Renal cortical epithelial cell (primary cell): ENCODE data around the gene TBC1D9. TPM values are rescaled to one million over a fixed set of nuclear protein-coding genes. Genes with fewer than 3 reads are reported as not detected.
A peak's percentile ranks its signal among the peaks of the same experiment; 100 is the strongest.

ENCODE experiments used
- DNase-seq: peaks from one replicate; pipeline ENCODE4 v3.0.0-alpha.2; 2011; ENCODE audit warnings: low read depth
- total RNA-seq: library from RNA; depleted of rRNA; stranded (reverse); fragments of >200 nt; gene quantifications from 2 replicates; pipeline ENCODE4 v1.2.3, GENCODE V29; 2014

TBC1D9 gene
- total RNA-seq, 1 donor from 2014 or later: 70.1 TPM

DNA sequence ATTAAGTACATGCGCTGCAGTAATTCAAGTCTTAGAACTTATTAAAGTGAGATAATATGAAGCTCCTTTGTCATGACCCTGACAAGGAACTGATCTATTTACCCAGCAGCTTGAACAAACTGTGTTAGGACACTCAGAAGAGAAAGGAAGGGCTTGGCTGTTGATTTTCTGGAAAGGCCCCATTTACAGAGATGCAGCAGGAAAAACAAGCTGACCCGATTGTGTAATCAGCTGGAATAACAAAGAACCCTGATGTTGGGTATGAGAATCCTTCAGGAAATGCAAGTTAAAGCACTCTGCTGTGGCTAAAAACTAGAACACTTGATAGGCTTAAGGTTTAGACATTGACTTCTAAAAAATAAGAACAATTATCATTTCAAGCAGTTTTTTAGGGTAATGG is 64.8 kb downstream of the TBC1D9 start:
- peak; percentile 77 for DNase-seq

DNA sequence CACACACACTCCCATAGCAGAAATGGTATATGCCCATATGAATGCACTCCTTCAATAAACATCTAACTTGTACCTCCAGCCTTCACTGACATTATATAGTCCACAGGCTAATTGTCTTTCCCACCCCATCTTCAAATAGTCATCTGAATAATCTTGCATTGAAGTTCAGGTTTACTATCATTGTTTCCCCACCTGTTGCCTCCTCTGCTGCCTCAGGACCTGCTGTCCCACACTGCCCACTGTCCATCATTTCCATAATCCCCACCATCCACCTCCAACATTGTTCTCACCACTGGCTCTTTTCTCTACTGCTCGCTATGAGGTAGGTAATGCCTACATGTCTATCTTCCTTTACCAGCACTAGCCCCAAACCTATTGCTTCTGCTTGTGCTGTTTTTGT is 66.1 kb downstream of the TBC1D9 start:
- no peak for DNase-seq

DNA sequence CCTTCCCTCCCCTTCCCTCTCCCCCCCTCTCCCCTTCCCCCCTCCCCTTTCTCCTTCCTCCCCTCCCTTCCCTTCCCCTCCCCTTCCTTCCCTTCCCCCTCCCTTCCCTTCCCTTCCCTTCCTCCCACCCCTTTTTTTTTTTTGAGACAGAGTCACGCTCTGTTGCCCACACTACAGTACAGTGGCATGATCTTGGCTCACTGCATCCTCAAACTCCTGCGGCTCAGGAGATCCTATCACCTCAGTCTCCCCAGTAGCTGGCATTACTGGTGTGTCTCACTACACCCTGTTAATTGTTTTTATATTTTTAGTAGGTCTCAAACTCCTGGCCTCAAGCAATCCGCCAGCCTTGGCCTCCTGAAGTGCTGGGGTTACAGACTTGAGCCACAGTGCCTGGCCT is 66.6 kb downstream of the TBC1D9 start:
- DNase-seq: peak; percentile 51

GRCh38 chr4:140688711-140689598 is 67.2 kb downstream of the TBC1D9 start:
- DNase-seq: peak; percentile 42

GRCh38 chr4:140686796-140687195 is 69.4 kb downstream of the TBC1D9 start:
- DNase-seq: no peak

GRCh38 chr4:140684314-140684713 is 71.9 kb downstream of the TBC1D9 start:
- no peak for DNase-seq

DNA sequence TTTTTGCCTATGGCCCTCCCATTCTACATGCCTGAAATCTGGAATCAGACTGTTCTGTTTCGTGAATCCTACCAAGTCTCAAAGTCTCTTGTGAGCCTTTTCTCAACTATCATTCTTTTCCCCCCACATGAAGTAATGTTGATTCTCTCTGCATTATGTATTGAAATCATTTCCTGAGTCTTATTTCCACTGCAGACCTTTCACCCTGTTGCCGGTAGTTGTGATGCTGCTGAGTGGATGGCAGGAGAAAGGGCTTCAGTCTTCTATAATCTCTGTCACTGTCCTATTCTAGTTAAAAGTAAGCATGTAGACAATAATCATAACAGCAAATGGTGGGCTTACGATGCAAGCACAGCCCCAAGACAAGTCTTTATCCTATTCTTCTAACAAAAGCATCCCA is 75.0 kb downstream of the TBC1D9 start:
- no peak for DNase-seq

DNA sequence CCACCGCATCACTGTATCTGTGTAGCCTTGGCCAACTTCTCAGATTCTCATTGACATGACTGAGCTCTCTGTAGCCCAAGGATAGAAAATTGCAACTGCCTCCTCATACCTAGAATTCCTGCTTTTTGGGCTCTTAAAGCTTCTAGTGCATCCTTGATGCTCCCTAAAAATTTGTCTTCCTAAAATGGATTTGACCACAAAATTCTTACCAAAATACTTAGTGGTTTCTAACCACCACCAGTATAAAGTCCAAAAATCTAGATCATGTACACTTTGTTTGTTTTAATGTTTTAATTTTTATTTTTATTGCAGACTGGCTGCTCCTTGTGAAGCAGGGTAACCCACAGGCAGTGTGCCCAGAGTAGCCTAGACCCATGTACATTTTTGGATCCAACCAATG is 75.5 kb downstream of the TBC1D9 start:
- no peak for DNase-seq

DNA sequence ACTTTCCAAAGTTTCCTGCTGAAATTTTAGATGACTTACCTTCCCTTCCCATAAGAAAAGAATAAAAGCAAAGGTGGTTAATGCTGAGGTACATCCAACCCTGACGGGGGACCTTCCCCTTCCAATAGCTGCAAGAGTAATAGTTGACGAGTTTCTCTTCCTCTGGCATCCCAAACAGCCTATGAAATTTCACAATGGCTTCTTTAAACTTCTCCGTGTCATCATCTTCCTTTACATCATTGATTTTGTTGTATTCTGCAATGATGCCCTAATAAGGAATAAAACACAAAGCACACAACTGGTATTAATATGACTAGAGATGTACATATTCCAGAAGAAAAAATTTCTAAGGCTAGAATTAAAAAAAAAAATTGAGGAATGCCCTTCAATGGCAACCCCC is 76.6 kb downstream of the TBC1D9 start:
- no peak for DNase-seq

GRCh38 chr4:140675599-140676231 is 80.5 kb downstream of the TBC1D9 start:
- peak; percentile 69 for DNase-seq

GRCh38 chr4:140673729-140674128 is 82.5 kb downstream of the TBC1D9 start:
- DNase-seq: no peak

- DNase-seq: no peak
Observed at GRCh38 chr4:140672416-140672815, 83.8 kb downstream of the TBC1D9 start.

DNA sequence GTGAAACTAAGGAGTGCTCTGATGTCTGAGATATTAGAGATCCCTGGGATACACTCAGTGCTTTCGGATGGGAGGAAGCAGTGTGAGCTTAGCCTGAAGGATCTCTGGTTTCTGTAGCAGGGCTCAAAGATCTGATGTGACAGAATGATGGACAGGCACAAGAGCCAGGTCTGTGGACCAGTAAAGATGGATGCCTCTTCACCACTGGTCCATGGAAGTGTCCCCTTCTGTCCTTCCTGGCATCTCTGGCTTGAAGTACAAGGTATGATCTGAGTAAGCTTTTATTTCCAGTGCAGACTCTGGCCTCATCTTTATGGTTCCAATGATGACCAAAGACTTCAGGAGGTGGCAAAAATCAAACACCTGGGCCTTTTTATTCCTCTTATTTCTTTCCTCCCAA is 88.1 kb downstream of the TBC1D9 start:
- DNase-seq: no peak

DNA sequence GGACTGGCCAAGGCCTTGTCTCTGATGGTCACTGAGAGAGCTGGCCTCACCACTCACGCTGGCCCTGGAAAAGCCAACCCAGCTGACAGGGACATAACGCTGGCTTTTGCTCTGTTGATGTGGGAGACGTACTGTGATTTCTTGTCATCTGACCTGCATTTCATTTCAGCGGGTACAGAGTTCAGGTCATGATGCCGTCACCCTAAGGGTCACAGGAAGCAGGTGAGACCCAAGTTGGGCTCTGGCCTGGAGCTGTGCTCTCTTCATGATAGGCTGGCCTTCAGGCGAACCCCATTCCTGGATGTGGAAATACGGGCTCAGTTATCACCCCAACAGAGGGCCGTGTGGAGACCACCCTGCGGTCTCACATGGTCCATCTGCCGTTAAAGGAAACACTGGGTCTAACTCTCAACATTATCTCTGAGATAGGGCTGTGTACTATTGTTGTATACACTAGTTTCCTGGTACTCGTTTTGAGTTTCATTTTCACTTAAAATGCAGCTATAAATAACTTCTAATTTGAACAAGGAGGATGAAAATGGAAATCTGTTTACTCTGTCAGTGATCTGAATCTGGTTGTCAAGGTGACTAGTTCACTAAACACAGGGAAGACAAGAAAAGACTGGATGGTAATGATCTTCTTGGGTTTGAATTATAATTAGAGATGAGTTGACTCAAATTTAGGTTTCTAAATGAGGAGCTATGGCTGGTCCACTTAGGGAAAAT is 89.1 kb downstream of the TBC1D9 start:
- peak; percentile 21 for DNase-seq

GRCh38 chr4:140662082-140662869 is 93.9 kb downstream of the TBC1D9 start:
- DNase-seq: peak; percentile 82

DNA sequence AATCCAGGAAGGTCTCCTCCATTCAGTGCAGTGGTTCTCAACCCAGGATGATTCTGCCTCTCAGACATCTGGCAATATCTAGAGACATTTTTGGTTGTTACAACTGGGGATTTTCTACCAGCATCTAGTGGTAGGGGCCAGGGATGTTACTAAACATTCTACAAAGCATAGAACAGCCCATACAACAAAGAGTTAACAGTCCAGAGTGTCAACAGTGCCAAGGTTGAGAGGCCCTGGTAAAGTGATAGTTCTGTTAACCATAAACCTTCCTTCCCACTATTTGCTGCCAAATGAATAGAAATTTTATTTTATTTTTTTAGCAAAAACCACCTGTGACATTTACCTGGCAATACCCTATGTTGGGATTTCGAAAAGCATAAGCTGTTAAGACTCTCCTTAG is 94.6 kb downstream of the TBC1D9 start:
- DNase-seq: no peak

DNA sequence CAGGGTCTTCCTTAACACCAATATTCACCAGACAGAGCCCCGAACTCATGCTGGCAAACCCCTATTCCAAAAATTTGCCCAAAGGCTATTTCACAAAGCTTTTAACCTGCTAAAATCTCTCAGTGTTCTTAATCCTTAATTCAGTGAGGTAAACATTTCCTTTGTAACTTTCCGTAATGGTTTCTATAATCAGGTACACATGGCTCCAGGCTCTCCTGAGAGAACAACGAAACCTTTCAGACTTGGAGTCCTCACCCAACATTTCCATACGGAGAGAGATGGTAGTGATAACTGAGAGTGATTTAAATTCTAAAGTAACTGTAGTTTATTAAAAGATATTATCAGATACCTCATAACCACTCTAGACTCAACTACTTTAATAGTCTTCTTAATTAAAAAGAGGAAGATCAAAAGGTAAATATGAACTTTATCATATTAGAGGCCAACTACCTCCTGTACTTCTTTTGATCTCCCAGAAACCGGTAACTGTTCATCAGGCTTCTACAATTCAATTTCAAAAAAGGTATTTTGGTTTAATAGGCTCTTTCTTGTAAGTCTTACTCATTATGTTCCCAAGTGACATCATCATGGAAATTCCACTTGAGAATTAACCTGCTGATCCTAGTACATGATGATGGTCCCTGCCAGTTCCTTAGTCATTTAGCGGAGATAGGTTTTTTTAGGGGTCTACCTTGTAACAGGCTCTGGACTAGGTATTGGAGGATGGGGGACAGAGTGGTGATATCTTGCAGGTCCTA is 96.1 kb downstream of the TBC1D9 start:
- peak; percentile 49 for DNase-seq

GRCh38 chr4:140654495-140654814 is 101.7 kb downstream of the TBC1D9 start:
- no peak for DNase-seq

- no peak for DNase-seq
Observed at GRCh38 chr4:140653718-140654494, 102.3 kb downstream of the TBC1D9 start.

- peak; percentile 46 for DNase-seq
Observed at GRCh38 chr4:140652601-140653000, 103.6 kb downstream of the TBC1D9 start.
